Neural cell (in vitro differentiated cells): Measurements from ENCODE around the gene DAND5. TPM values are rescaled to one million over a fixed set of nuclear protein-coding genes. Genes with fewer than 3 reads are reported as not detected.

Experiments
- H2AFZ ChIP-seq: fragments of 200-600, 300-800 bp; sonication (generic), shearing (Covaris generic); 2 replicates; pipeline ENCODE4 v1.6.0; 2014; ENCODE audit warnings: low read depth, mild to moderate bottlenecking, antibody characterized with exemption, low read length, moderate library complexity
- H3F3A ChIP-seq: fragments of 200-600 bp; shearing (Covaris generic); 2 replicates; pipeline ENCODE4 v1.6.1; 2016; ENCODE audit warnings: mild to moderate bottlenecking, moderate library complexity, mixed read lengths, antibody characterized with exemption, low read length; ENCODE audit not compliant: insufficient read depth, poor library complexity, severe bottlenecking
- H3K27ac ChIP-seq: fragments of 200-600, 300-800 bp; sonication (generic), shearing (Covaris generic); 2 replicates; pipeline ENCODE4 v1.5.1; 2014; ENCODE audit warnings: mild to moderate bottlenecking, low read length, moderate library complexity
- H3K27me3 ChIP-seq: fragments of 300-800, 200-600 bp; sonication (generic), shearing (Covaris generic); 2 replicates; pipeline ENCODE4 v1.6.0; 2014; ENCODE audit warnings: mild to moderate bottlenecking, low read depth, low read length, moderate library complexity; ENCODE audit not compliant: insufficient read depth
- H3K36me3 ChIP-seq: fragments of 300-800, 200-600 bp; sonication (generic), shearing (Covaris generic); 2 replicates; pipeline ENCODE4 v1.5.1; 2014; ENCODE audit warnings: mild to moderate bottlenecking, antibody characterized with exemption, low read length, moderate library complexity; ENCODE audit not compliant: insufficient read depth
- H3K4me2 ChIP-seq: fragments of 300-800, 200-600 bp; sonication (generic), shearing (Covaris generic); 2 replicates; pipeline ENCODE4 v1.6.0; 2014; ENCODE audit warnings: mild to moderate bottlenecking, low read length
- H3K4me3 ChIP-seq: fragments of 300-800, 200-600 bp; sonication (generic), shearing (Covaris generic); 2 replicates; pipeline ENCODE4 v1.5.1; 2014; ENCODE audit warnings: mild to moderate bottlenecking, low read length, moderate library complexity
- H3K79me2 ChIP-seq: fragments of 200-600 bp; shearing (Covaris generic); replicated peaks from 2 replicates; pipeline ENCODE4 v1.6.0; 2014; ENCODE audit warnings: mild to moderate bottlenecking, low read length, moderate library complexity; ENCODE audit not compliant: insufficient read depth
- H3K9ac ChIP-seq: fragments of 300-800, 200-600 bp; sonication (generic), shearing (Covaris generic); 2 replicates; pipeline ENCODE4 v1.6.1; 2016; ENCODE audit warnings: mild to moderate bottlenecking, low read length, mixed read lengths
- H3K9me2 ChIP-seq: fragments of 200-600 bp; shearing (Covaris generic); 2 replicates; pipeline ENCODE4 v1.6.1; 2016; ENCODE audit warnings: mild to moderate bottlenecking, low read length, mixed read lengths; ENCODE audit not compliant: insufficient read depth
- H3K9me3 ChIP-seq: fragments of 200-600, 300-800 bp; sonication (generic), shearing (Covaris generic); 2 replicates; pipeline ENCODE4 v1.6.1; 2016; ENCODE audit warnings: mild to moderate bottlenecking, mixed run types, low read length, moderate library complexity, mixed read lengths
- H4K20me1 ChIP-seq: fragments of 200-600 bp; shearing (Covaris generic); 2 replicates; pipeline ENCODE4 v1.6.1; 2016; ENCODE audit warnings: mild to moderate bottlenecking, mixed run types; ENCODE audit not compliant: insufficient read depth
- CTCF ChIP-seq: fragments of 450-650 bp; IDR thresholded peaks from 2 replicates; pipeline ENCODE4 v1.5.1; 2014; ENCODE audit warnings: antibody characterized with exemption, mild to moderate bottlenecking, moderate library complexity; ENCODE audit not compliant: poor library complexity, severe bottlenecking
- EP300 ChIP-seq: fragments of 450-650 bp; conservative IDR thresholded peaks from 2 replicates; pipeline ENCODE4 v1.6.1; 2014; ENCODE audit warnings: antibody characterized with exemption, mild to moderate bottlenecking, moderate library complexity; ENCODE audit not compliant: poor library complexity, severe bottlenecking
- EZH2 ChIP-seq: fragments of 200-600, 300-800 bp; shearing (Covaris generic), sonication (generic); IDR thresholded peaks from 2 replicates; pipeline ENCODE4 v1.6.1; 2014; ENCODE audit warnings: antibody characterized with exemption, low read length, borderline replicate concordance, mild to moderate bottlenecking; ENCODE audit not compliant: insufficient read depth, poor library complexity, severe bottlenecking
- POLR2AphosphoS5 ChIP-seq: IDR thresholded peaks from 2 replicates; pipeline ENCODE4 v1.6.1; 2012
- RAD21 ChIP-seq: fragments of 450-650 bp; conservative IDR thresholded peaks from 2 replicates; pipeline ENCODE4 v1.6.1; 2014; ENCODE audit warnings: antibody characterized with exemption, mild to moderate bottlenecking, moderate library complexity
- REST ChIP-seq: IDR thresholded peaks from 2 replicates; pipeline ENCODE4 v1.6.1; 2012; ENCODE audit warnings: borderline replicate concordance
- SMC3 ChIP-seq: fragments of 450-650 bp; conservative IDR thresholded peaks from 2 replicates; pipeline ENCODE4 v1.6.1; 2014; ENCODE audit warnings: antibody characterized with exemption, mild to moderate bottlenecking, moderate library complexity; ENCODE audit not compliant: poor library complexity
- TAF1 ChIP-seq: IDR thresholded peaks from 2 replicates; pipeline ENCODE4 v1.6.1; 2012; ENCODE audit warnings: low read depth
- polyA plus RNA-seq: library from polyadenylated mRNA; depleted of rRNA; stranded (reverse); fragments of >200 nt; gene quantifications from 2 replicates; pipeline ENCODE4 v1.2.3, GENCODE V29; 2014

Gene DAND5
- polyA plus RNA-seq, 1 donor from 2014 or later = not detected

GRCh38 chr19:12991296-12991695 is 21.9 kb downstream of the DAND5 start:
- Histone ChIP-seq H3K79me2 (no peaks in the 10 kb centered on the region), H3K4me2 (no peak overlapping the region), H3K9ac (no peak overlapping the region), H2AFZ (no peak overlapping the region), H3K9me2 (no peaks in the 10 kb centered on the region), H4K20me1 (no peaks in the 10 kb centered on the region), H3K4me3 (no peak overlapping the region), H3K36me3 (no peaks in the 10 kb centered on the region), H3F3A (no peaks in the 10 kb centered on the region), H3K9me3 (no peaks in the 10 kb centered on the region), H3K27me3 (peaks cover 50% of the 10 kb centered on the region), H3K27ac (no peak overlapping the region)
- TF ChIP-seq TAF1 (no peak), EP300 (no peak), POLR2AphosphoS5 (no peak), EZH2 (no peak), CTCF (no peak), RAD21 (no peak)

GRCh38 chr19:12992729-12993128 is 23.4 kb downstream of the DAND5 start:
- peaks cover 65% of the 10 kb centered on the region for H3K27me3 ChIP-seq
- H3K4me2 ChIP-seq = no peak overlapping the region
- no peak overlapping the region for H2AFZ ChIP-seq
- H3K79me2 ChIP-seq = no peaks in the 10 kb centered on the region
- no peaks in the 10 kb centered on the region for H3K9me3 ChIP-seq
- no peak overlapping the region for H3K27ac ChIP-seq
- H3K9ac ChIP-seq = no peak overlapping the region
- no peaks in the 10 kb centered on the region for H3F3A ChIP-seq
- no peak overlapping the region for H3K4me3 ChIP-seq
- no peaks in the 10 kb centered on the region for H3K9me2 ChIP-seq
- TF ChIP-seq CTCF (no peak), EZH2 (no peak), TAF1 (no peak), EP300 (no peak), REST (no peak), SMC3 (no peak), POLR2AphosphoS5 (no peak)
- no peaks in the 10 kb centered on the region for H4K20me1 ChIP-seq
- H3K36me3 ChIP-seq = no peaks in the 10 kb centered on the region
